SK-N-SH (cell line): ENCODE data around the gene SESN1. TPM values are rescaled to one million over a fixed set of nuclear protein-coding genes. Genes with fewer than 3 reads are reported as not detected.

Experiments
- CTCF ChIA-PET: fragments of 300-600, 350-600 bp; formaldehyde crosslinking; extraction: SDS; loops from one replicate; lab custom pipeline; 2021; lab: Yijun Ruan, JAX
- POLR2A ChIA-PET: fragments of 350-600 bp; sonication (Branson Sonifier 250); formaldehyde crosslinking; extraction: SDS; loops from one replicate; lab custom pipeline; 2020; ENCODE audit warnings: antibody characterized with exemption, inconsistent platforms; lab: Yijun Ruan, JAX
- DNase-seq: peaks from one replicate; pipeline ENCODE4 v3.0.0; 2012
- H2AFZ ChIP-seq: fragments of 200-600 bp; sonication (generic); 2 replicates; pipeline ENCODE4 v1.8.1; 2016; ENCODE audit warnings: antibody characterized with exemption, mild to moderate bottlenecking, low read depth
- H3F3A ChIP-seq: fragments of 200-600 bp; sonication (generic); replicated peaks from 2 replicates; pipeline ENCODE3; 2016; ENCODE audit warnings: antibody characterized with exemption, mild to moderate bottlenecking; ENCODE audit not compliant: insufficient read depth
- H3K27ac ChIP-seq, 2 experiments: fragments of 200-500 bp in 1 of 2; fragments of 200-600 bp in 1 of 2; sonication (Bioruptor generic) in 1 of 2; sonication (generic), shearing (Covaris generic) in 1 of 2; 2 replicates each; pipeline versions ENCODE4 v1.5.1 to v1.6.1; 2014 to 2016; ENCODE audit warnings: low read depth in 2 of 2, inconsistent platforms in 1 of 2, low read length in 1 of 2, mild to moderate bottlenecking in 1 of 2, mixed read lengths in 1 of 2
- H3K27me3 ChIP-seq: fragments of 200-600 bp; sonication (generic), shearing (Covaris generic); 2 replicates; pipeline ENCODE4 v1.6.1; 2016; ENCODE audit warnings: mixed run types; ENCODE audit not compliant: insufficient read depth
- H3K36me3 ChIP-seq, 2 experiments: fragments of 200-500 bp in 1 of 2; fragments of 200-600 bp in 1 of 2; sonication (Bioruptor generic) in 1 of 2; sonication (generic) in 1 of 2; replicated peaks in 1 of 2; 2 replicates each; pipeline versions ENCODE3 to v1.5.1; 2014 to 2016; ENCODE audit warnings: low read length in 1 of 2, mild to moderate bottlenecking in 1 of 2; ENCODE audit not compliant: insufficient read depth in 2 of 2, control insufficient read depth in 1 of 2
- H3K4me1 ChIP-seq, 2 experiments: fragments of 200-500 bp in 1 of 2; fragments of 200-600 bp in 1 of 2; sonication (Bioruptor generic) in 1 of 2; sonication (generic), shearing (Covaris generic) in 1 of 2; 2 replicates each; pipeline versions ENCODE4 v1.5.1 to v1.6.1; 2014 to 2016; ENCODE audit warnings: low read depth in 1 of 2, low read length in 1 of 2, mixed run types in 1 of 2; ENCODE audit not compliant: insufficient read depth in 2 of 2, control insufficient read depth in 1 of 2
- H3K4me2 ChIP-seq: fragments of 200-600 bp; sonication (generic), shearing (Covaris generic); 2 replicates; pipeline ENCODE4 v1.6.1; 2017; ENCODE audit warnings: mixed run types
- H3K4me3 ChIP-seq, 2 experiments: fragments of 200-500 bp in 1 of 2; fragments of 200-600 bp in 1 of 2; sonication (Bioruptor generic) in 1 of 2; sonication (generic), shearing (Covaris generic) in 1 of 2; 2 replicates each; pipeline versions ENCODE4 v1.5.1 to v1.8.1; 2014 to 2016; ENCODE audit warnings: low read depth in 2 of 2, inconsistent platforms in 1 of 2, low read length in 1 of 2, mild to moderate bottlenecking in 1 of 2, mixed read lengths in 1 of 2, moderate library complexity in 1 of 2
- H3K79me2 ChIP-seq: fragments of 200-600 bp; sonication (generic); 2 replicates; pipeline ENCODE4 v1.8.1; 2017; ENCODE audit warnings: mild to moderate bottlenecking; ENCODE audit not compliant: insufficient read depth
- H3K9ac ChIP-seq: fragments of 200-600 bp; sonication (generic); 2 replicates; pipeline ENCODE4 v1.6.1; 2017; ENCODE audit warnings: mixed run types
- H3K9me2 ChIP-seq: fragments of 200-600 bp; sonication (generic); 2 replicates; pipeline ENCODE4 v1.6.1; 2017; ENCODE audit warnings: mixed run types
- H3K9me3 ChIP-seq: fragments of 200-600 bp; sonication (generic); 2 replicates; pipeline ENCODE4 v1.6.1; 2017; ENCODE audit warnings: mixed run types, mild to moderate bottlenecking, moderate library complexity
- H4K20me1 ChIP-seq: fragments of 200-600 bp; sonication (generic); 2 replicates; pipeline ENCODE4 v1.6.1; 2017; ENCODE audit warnings: mild to moderate bottlenecking, mixed run types; ENCODE audit not compliant: insufficient read depth
- ELF1 ChIP-seq: IDR thresholded peaks from 2 replicates; pipeline ENCODE4 v1.4.0; 2012
- EP300 ChIP-seq, 2 experiments: IDR thresholded peaks; 2 replicates each; pipeline versions ENCODE4 v1.4.0 to v1.6.1; 2012; ENCODE audit warnings: borderline replicate concordance in 1 of 2, low read depth in 1 of 2, low read length in 1 of 2
- FOSL2 ChIP-seq: IDR thresholded peaks from 2 replicates; pipeline ENCODE4 v1.4.0; 2012; ENCODE audit warnings: low read depth, mild to moderate bottlenecking, moderate library complexity, borderline replicate concordance
- FOXM1 ChIP-seq: IDR thresholded peaks from 2 replicates; pipeline ENCODE4 v1.4.0; 2012; ENCODE audit warnings: low read depth, mild to moderate bottlenecking
- GABPA ChIP-seq: IDR thresholded peaks from 2 replicates; pipeline ENCODE4 v1.4.0; 2012; ENCODE audit warnings: low read depth, mild to moderate bottlenecking
- JUND ChIP-seq: IDR thresholded peaks from 2 replicates; pipeline ENCODE4 v1.4.0; 2012
- NFIC ChIP-seq: IDR thresholded peaks from 2 replicates; pipeline ENCODE4 v1.4.0; 2012; ENCODE audit warnings: borderline replicate concordance
- NRF1 ChIP-seq: IDR thresholded peaks from 2 replicates; pipeline ENCODE4 v1.6.1; 2012; ENCODE audit warnings: low read depth, mild to moderate bottlenecking, low read length
- POLR2AphosphoS5 ChIP-seq: IDR thresholded peaks from 2 replicates; pipeline ENCODE4 v1.6.1; 2012; ENCODE audit warnings: low read depth, low read length
- RCOR1 ChIP-seq: fragments of 150-350 bp; IDR thresholded peaks from 2 replicates; pipeline ENCODE4 v1.6.1; 2017; ENCODE audit warnings: antibody characterized with exemption, low read length
- SIN3A ChIP-seq: IDR thresholded peaks from 2 replicates; pipeline ENCODE4 v1.6.1; 2012; ENCODE audit warnings: low read depth, mild to moderate bottlenecking, low read length, moderate library complexity, borderline replicate concordance
- SMC3 ChIP-seq: IDR thresholded peaks from 2 replicates; pipeline ENCODE4 v1.6.1; 2012; ENCODE audit warnings: low read depth, low read length, improper control_type of control experiment
- TAF1 ChIP-seq: IDR thresholded peaks from 2 replicates; pipeline ENCODE4 v1.6.1; 2012; ENCODE audit warnings: low read depth, mild to moderate bottlenecking, low read length, moderate library complexity, borderline replicate concordance
- YY1 ChIP-seq: IDR thresholded peaks from 2 replicates; pipeline ENCODE4 v1.4.0; 2012; ENCODE audit warnings: low read depth, mild to moderate bottlenecking
- WGBS: methylation state at CpG from one replicate; pipeline ENCODE4 v1.1.6; 2017; ENCODE audit warnings: low lambda C conversion rate; 5-methylcytosine and 5-hydroxymethylcytosine counted together
- polyA plus RNA-seq, 3 experiments: library from polyadenylated mRNA; depleted of rRNA; stranded (reverse); fragments of >200 nt; gene quantifications; 2 replicates each; pipeline ENCODE4 v1.2.3, GENCODE V29; 2012
- TF ChIP-seq, protein P1 (sequence below): IDR thresholded peaks from 2 replicates; pipeline ENCODE4; 2012
- TF ChIP-seq, protein P2 (sequence below): fragments of 150-350 bp; IDR thresholded peaks from 2 replicates; pipeline ENCODE4 v1.6.1; 2017; ENCODE audit warnings: antibody characterized with exemption, low read length, low read depth, borderline replicate concordance

The SESN1 gene
- polyA plus RNA-seq, 1 of the 3 experiments (the other 2 are of a cell fraction): 13.1 TPM

DNA sequence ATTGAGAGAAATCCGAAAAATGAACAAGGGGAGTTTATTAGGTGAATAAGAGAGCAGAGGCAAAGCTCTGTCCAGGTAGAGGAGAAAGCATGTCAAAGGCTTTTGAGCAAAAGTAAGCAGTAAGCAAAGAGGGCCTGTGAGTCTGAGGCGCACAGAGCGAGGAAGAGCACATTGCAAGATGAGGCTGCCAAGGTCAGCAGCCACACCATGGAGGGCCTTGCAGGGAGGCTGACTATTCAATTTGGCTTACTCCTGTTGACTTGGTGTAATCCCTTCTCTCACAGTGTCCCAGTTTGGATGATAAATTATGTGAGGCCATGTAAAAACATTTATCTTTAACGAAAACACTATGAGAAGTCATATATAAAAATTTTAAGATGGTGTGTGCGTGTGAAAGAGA, 32.4 kb downstream of the SESN1 start:
- Histone ChIP-seq H3K9ac (no peak overlapping the region), H3K4me3 (no peak overlapping the region), H3F3A (no peaks in the 10 kb centered on the region), H3K9me3 (no peaks in the 10 kb centered on the region), H3K79me2 (no peaks in the 10 kb centered on the region; the same call in 1 of the 2 replicates), H3K4me2 (no peak overlapping the region), H3K27ac (no peak overlapping the region), H3K36me3 (no peaks in the 10 kb centered on the region), H3K9me2 (no peaks in the 10 kb centered on the region), H4K20me1 (no peaks in the 10 kb centered on the region), H3K27me3 (no peaks in the 10 kb centered on the region), H2AFZ (no peak overlapping the region), H3K4me1 (no peaks in the 10 kb centered on the region; a peak in 1 of 4 replicates)
- whole genome bisulfite sequencing: 92% methylated on average over 5 of the region's 5 CpGs
- no peak for DNase-seq
- no peak for TF ChIP-seq FOSL2
- no peak for TF ChIP-seq TAF1
- TF ChIP-seq, protein P1, sequence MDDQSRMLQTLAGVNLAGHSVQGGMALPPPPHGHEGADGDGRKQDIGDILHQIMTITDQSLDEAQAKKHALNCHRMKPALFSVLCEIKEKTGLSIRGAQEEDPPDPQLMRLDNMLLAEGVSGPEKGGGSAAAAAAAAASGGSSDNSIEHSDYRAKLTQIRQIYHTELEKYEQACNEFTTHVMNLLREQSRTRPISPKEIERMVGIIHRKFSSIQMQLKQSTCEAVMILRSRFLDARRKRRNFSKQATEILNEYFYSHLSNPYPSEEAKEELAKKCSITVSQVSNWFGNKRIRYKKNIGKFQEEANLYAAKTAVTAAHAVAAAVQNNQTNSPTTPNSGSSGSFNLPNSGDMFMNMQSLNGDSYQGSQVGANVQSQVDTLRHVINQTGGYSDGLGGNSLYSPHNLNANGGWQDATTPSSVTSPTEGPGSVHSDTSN: no peak
- TF ChIP-seq SMC3: no peak
- TF ChIP-seq EP300 (IDR thresholded peaks at IDR 0.05; ENCODE audit: borderline replicate concordance in 1 of 2, low read depth in 1 of 2, low read length in 1 of 2): no peak
- no peak for TF ChIP-seq SIN3A
- TF ChIP-seq NRF1: no peak
- no peak for TF ChIP-seq RCOR1
- TF ChIP-seq GABPA: no peak
- TF ChIP-seq YY1: no peak
- no peak for TF ChIP-seq POLR2AphosphoS5
- TF ChIP-seq JUND: no peak
- no peak for TF ChIP-seq FOXM1
- no peak for TF ChIP-seq NFIC
- TF ChIP-seq ELF1: no peak
- POLR2A ChIA-PET: interaction anchor here (0.7 kb wide), 1 partner anchor 118 kb away, joined by 3 read pairs; no protein-coding TSS in a partner anchor
- CTCF ChIA-PET: interaction anchor here (0.8 kb wide), 1 partner anchor 20 kb away, joined by 3 read pairs; no protein-coding TSS in a partner anchor

DNA sequence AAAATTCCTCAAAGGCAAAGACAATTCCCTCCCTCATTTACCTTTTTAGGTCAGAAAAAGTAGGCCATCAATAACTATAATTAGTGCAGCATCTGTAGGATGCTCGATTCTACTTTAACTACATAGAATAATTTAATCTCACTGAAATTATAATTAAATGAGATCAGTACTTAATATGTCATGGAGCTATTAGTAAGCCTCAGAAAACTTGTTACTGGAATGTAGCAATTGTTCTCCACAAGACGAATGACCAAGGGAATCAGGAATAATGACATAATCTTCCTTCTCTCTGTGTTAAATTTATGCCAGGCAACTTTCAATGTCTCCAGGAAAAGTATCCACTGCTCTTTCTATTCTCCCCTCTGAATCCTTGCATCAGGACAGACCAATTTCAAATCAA, 34.1 kb downstream of the SESN1 start:
- ChIA-PET POLR2A (no interaction called here), CTCF (interaction anchor here (1.2 kb wide), 1 partner anchor 168 kb away, joined by 3 read pairs; no protein-coding TSS in a partner anchor)
- H3K4me2 ChIP-seq: no peak overlapping the region
- no peaks in the 10 kb centered on the region for H3F3A ChIP-seq
- no peak overlapping the region for H3K27ac ChIP-seq
- no peaks in the 10 kb centered on the region for H3K79me2 ChIP-seq
- no peak overlapping the region for H2AFZ ChIP-seq
- no peaks in the 10 kb centered on the region for H3K9me2 ChIP-seq
- H3K4me1 ChIP-seq: no peaks in the 10 kb centered on the region; a peak in 2 of 4 replicates
- H3K36me3 ChIP-seq: no peaks in the 10 kb centered on the region
- no peaks in the 10 kb centered on the region for H3K27me3 ChIP-seq
- no peak overlapping the region for H3K4me3 ChIP-seq
- no peak for DNase-seq
- H4K20me1 ChIP-seq: no peaks in the 10 kb centered on the region
- WGBS: 38% methylated on average over 2 of the region's 2 CpGs
- H3K9me3 ChIP-seq: no peaks in the 10 kb centered on the region
- no peak overlapping the region for H3K9ac ChIP-seq
- TF ChIP-seq, protein P1: 0 out of 2 replicates have a peak, but pooled peaks have one; percentile 7
- TF ChIP-seq, protein P2, sequence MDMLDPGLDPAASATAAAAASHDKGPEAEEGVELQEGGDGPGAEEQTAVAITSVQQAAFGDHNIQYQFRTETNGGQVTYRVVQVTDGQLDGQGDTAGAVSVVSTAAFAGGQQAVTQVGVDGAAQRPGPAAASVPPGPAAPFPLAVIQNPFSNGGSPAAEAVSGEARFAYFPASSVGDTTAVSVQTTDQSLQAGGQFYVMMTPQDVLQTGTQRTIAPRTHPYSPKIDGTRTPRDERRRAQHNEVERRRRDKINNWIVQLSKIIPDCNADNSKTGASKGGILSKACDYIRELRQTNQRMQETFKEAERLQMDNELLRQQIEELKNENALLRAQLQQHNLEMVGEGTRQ: no peak
- TF ChIP-seq ELF1 (no peak), TAF1 (no peak)
